Urothelium cell line (cell line): ENCODE measurements around the gene VN1R2.
"Not testable (repeated sequence)": the region's sequence is repeated elsewhere in the genome, so short reads cannot be mapped to it uniquely, and the experiment has no call there.

Source experiments
- DNase-seq: peaks from one replicate; pipeline ENCODE4 v3.0.0; 2011; ENCODE audit warnings: low spot score, mixed read lengths
- FAIRE-seq: peaks from 2 replicates; lab custom pipeline; 2011; peaks lifted over from hg19 to GRCh38; lab: Jason Lieb, UNC

The VN1R2 gene, protein sequence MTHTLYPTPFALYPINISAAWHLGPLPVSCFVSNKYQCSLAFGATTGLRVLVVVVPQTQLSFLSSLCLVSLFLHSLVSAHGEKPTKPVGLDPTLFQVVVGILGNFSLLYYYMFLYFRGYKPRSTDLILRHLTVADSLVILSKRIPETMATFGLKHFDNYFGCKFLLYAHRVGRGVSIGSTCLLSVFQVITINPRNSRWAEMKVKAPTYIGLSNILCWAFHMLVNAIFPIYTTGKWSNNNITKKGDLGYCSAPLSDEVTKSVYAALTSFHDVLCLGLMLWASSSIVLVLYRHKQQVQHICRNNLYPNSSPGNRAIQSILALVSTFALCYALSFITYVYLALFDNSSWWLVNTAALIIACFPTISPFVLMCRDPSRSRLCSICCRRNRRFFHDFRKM

GRCh38 chr19:53257715-53258342 lies at the start of gene VN1R2:
VN1R2 (plus strand) TSS chr19:53258292; CDS start chr19:53258376, 84 bp downstream.
- not testable (repeated sequence) for DNase-seq, FAIRE-seq

DNA sequence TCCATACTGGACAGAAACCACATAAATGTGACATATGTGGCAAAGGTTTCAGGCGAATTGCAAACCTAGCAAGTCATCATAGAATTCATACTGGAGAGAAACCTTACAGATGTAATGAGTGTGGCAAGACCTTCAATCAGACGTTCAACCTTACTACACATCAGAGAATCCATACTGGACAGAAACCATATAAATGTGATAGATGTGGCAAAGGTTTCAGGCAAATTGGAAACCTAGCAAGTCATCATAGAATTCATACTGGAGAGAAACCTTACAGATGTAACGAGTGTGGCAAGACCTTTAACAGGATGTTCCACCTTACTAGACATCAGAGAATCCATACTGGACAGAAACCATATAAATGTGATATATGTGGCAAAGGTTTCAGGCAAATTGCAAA lies 46.5 kb upstream of the VN1R2 start:
- DNase-seq, FAIRE-seq: not testable (repeated sequence)

DNA sequence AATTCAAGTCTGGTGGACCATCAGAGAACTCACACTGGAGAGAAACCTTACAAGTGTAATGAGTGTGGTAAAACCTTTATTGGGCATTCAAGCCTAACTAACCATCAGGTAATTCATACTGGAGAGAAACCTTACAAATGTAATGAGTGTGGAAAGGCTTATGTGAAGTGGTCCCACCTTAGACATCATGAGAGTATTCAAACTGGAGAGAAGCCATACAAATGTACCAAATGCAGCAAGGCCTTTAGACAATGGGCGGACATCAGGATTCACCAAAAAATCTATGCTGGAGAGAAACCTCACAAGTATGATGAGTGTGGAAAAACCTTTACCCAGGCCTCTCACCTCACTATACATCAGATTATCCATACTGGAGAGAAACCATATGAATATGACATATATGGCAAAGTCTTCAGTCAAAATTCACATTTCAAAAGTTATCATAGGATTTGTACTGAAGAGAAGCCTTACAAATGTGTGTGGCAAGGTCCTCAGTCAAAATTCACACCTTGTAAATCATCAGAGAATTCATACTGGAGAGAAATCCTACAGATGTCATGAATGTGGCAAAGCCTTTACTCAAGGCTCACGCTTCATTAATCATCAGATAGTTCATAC lies 45.3 kb upstream of the VN1R2 start:
- FAIRE-seq (no peak), DNase-seq (no peak)

GRCh38 chr19:53222716-53223115 lies 35.4 kb upstream of the VN1R2 start:
- not testable (repeated sequence) for FAIRE-seq, DNase-seq

GRCh38 chr19:53224606-53225005 lies 33.5 kb upstream of the VN1R2 start:
- no peak for DNase-seq
- no peak for FAIRE-seq

DNA sequence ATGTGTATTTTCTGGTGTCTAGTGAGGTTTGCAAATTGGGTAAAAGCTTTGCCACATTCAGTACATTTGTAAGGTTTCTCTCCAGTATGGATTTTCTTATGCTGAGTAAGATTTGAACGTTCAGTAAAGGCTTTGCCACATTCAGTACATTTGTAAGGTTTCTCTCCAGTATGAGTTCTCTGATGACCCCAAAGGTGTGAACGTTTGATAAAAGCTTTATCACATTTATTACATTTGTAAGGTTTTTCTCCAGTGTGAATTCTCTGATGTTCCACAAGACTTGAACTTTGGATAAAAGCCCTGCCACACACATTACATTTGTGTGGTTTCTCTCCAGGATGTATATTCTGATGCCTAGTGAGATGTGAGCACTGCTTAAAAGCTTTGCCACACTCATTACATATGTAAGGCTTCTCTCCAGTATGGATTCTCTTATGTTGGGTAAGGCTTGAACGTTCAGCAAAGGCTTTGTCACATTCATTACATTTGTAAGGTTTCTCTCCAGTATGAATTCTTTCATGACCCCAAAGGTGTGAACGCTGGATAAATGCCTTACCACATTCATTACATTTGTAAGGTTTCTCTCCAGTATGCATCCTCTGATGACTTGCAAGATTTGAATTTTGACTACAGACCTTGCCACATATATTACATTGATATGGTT lies 20.8 kb upstream of the VN1R2 start:
- no peak for DNase-seq
- no peak for FAIRE-seq

- no peak for DNase-seq
- FAIRE-seq = no peak
Measured at GRCh38 chr19:53246498-53246897, 11.6 kb upstream of the VN1R2 start.

DNA sequence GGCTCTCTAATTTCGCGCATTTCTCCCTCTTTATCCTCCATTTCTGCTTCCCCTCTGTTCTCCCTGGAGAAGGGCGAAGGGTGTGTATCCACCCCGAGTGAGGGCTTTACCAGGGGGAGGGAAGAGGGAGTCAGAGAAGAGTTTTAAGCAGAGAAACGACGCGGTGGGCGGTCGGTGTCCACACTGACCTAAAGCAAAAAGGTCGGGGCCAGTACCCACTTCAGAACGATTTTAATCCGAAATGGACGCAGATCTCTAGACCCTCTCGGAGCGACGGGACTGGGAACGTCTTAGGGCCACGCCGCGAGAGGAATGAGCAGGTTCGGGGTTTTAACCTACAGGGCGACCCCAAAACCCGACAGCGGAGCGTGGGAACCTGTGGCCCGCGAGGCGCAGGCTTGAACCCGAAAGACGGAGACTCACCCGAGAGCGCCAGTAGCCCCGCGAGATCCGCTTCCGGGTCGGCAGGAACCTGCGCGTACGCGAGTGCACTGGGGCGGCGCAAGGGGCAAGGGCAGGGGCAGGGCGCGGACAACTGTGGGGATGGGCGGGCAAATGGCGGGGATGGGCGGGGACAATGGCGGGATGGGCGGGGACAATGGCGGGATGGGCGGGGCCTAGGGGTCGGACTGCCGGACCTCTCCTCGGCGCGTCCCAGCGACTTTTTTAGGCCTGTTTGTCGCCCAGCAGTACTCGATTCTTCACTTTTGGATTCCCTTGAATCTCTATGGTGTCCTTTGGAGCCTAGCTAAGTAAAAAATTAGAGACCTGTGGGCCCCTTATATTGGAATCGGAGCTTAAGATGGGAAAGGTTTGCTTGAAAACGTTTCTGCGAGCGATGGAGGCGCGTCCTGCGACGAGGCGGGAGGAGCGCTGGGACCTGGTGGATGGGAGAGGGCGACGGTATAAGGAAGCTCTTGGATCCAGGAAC lies 3.4 kb upstream of the VN1R2 start, which contains the start of gene ZNF677:
ZNF677 (minus strand) TSS at position 463 of the 931 bp plus-strand sequence. CDS start 3,323 bp downstream, outside the sequence.
- no peak for DNase-seq
- FAIRE-seq = no peak

DNA sequence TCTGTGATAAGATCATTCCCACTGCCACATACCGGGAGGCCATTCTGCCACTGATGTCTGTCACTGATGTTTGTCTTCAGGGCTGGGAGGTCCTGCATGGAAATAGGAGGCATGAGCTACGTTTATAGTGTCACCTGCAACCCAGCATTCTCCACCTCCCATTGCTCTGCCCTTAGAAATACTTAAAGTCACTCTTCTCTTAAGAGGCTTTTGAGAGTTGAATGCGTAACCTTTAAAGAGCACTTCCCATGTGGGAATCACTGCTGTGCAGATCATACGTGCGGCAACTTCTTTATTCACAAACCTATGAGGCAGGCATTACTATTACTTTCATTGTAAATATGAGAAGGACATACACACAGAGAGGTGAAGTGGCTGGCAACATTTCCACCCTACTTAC lies 9.5 kb downstream of the VN1R2 start, which contains the start of gene VN1R4:
VN1R4 (minus strand) TSS at position 101 of the 400 bp plus-strand sequence; CDS start at position 43, 58 bp downstream.
- DNase-seq = not testable (repeated sequence)
- FAIRE-seq = peak; percentile 9

GRCh38 chr19:53269861-53270260 lies 11.8 kb downstream of the VN1R2 start:
- not testable (repeated sequence) for FAIRE-seq, DNase-seq

GRCh38 chr19:53272044-53272443 lies 14.0 kb downstream of the VN1R2 start:
- FAIRE-seq (no peak), DNase-seq (no peak)

GRCh38 chr19:53275480-53275879 lies 17.4 kb downstream of the VN1R2 start:
- FAIRE-seq = no peak
- DNase-seq = no peak

- not testable (repeated sequence) for FAIRE-seq, DNase-seq
Measured at GRCh38 chr19:53281947-53282346, 23.9 kb downstream of the VN1R2 start.

GRCh38 chr19:53285087-53285486 lies 27.0 kb downstream of the VN1R2 start:
- no peak for FAIRE-seq

GRCh38 chr19:53290758-53291549 lies 32.9 kb downstream of the VN1R2 start:
- DNase-seq (no peak), FAIRE-seq (no peak)

More at GRCh38 chr19:53285087-53285486, 27.0 kb downstream of the VN1R2 start:
- DNase-seq = no peak

GRCh38 chr19:53294786-53295441 lies 36.8 kb downstream of the VN1R2 start:
- no peak for FAIRE-seq
- no peak for DNase-seq

- FAIRE-seq = peak; percentile 79
- not testable (repeated sequence) for DNase-seq
Measured at GRCh38 chr19:53301341-53301740, 43.2 kb downstream of the VN1R2 start.

DNA sequence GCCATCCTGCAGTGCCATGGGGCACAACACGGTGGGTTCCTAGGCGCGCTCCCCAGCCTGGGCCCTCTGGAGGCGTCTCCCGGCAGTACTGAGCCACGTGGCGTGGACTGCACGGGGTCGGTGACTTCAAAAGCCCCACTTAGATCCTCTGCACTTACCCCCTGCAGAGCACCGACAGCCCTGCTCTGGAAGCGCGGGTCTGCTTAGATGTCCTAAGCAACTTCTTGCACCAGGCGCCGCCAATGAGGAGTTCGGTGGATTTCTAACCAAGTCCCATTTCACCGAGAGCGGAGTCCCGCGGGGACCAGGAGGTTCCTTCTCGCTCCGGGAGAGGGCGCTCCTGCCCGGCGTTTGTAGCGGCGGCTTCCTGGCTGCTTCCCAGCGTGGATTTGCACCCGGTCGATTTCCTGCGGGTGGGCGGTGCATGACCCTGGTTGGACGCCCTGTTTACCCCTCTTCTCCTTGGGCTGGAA lies 50.3 kb downstream of the VN1R2 start:
- DNase-seq = no peak
- FAIRE-seq = no peak
